ENCODE measurements around the gene COPG1. TPM values are rescaled to one million over a fixed set of nuclear protein-coding genes. Genes with fewer than 3 reads are reported as not detected.

Gene COPG1
- polyA plus RNA-seq, 3 donors: 59.9 to 94.5 (median 60.2) TPM

- Histone ChIP-seq H3K27me3 (ENCODE audit: control insufficient read depth in 2 of 2, insufficient read depth in 2 of 2, low read length in 2 of 2) (no peaks in the 10 kb centered on the region), H3K9ac (ENCODE audit: insufficient read depth, low read length, poor library complexity, severe bottlenecking) (no peak overlapping the region), H3K27ac (ENCODE audit: low read depth in 1 of 2, low read length in 2 of 2) (no peak overlapping the region), H2AFZ (ENCODE audit: insufficient read depth, low read depth, low read length, poor library complexity, severe bottlenecking) (no peak overlapping the region), H3K4me3 (replicated peaks in 1 of 3; ENCODE audit: low read depth in 2 of 3, low read length in 3 of 3) (no peak overlapping the region), H3K9me3 (replicated peaks in 1 of 2; ENCODE audit: control insufficient read depth in 1 of 2, insufficient read depth in 1 of 2, low read length in 2 of 2) (no peaks in the 10 kb centered on the region), H3K36me3 (replicated peaks in 1 of 2; ENCODE audit: control insufficient read depth in 1 of 2, insufficient read depth in 2 of 2, low read length in 2 of 2) (peaks cover 24 to 52% of the 10 kb centered on the region in 2 donors), H3K4me1 (ENCODE audit: control insufficient read depth in 1 of 2, insufficient read depth in 2 of 2, low read length in 2 of 2) (no peaks in the 10 kb centered on the region), H3K79me2 (ENCODE audit: insufficient read depth, low read length) (no peaks in the 10 kb centered on the region), H4K20me1 (ENCODE audit: insufficient read depth, low read length) (no peaks in the 10 kb centered on the region), H3K4me2 (replicated peaks; ENCODE audit: extremely low read depth, low read length, poor library complexity, severe bottlenecking) (no peak overlapping the region)
- no peaks in the 10 kb centered on the region for H3K4me1 Mint-ChIP-seq
- intact Hi-C loops (cut with micrococcal nuclease): no loop called here
- H3K27me3 Mint-ChIP-seq (ENCODE audit: low read depth in 3 of 3): no peaks in the 10 kb centered on the region
- peaks cover 59 to 72% of the 10 kb centered on the region in 2 donors for H3K36me3 Mint-ChIP-seq
- TF ChIP-seq CTCF (IDR thresholded peaks at IDR 0.05): no peak
- WGBS (ENCODE audit: insufficient coverage): 92% methylated on average over 2 of the region's 5 CpGs
- DNase-seq: no peak
- H3K9me3 Mint-ChIP-seq: no peaks in the 10 kb centered on the region
- no peak overlapping the region for H3K27ac Mint-ChIP-seq
- H3K4me3 Mint-ChIP-seq: no peak overlapping the region
Observed at GRCh38 chr3:129295286-129295685, 45.9 kb downstream of the COPG1 start.

- DNase-seq: peak in 2 of 3 donors; percentile 38
- TF ChIP-seq CTCF (IDR thresholded peaks at IDR 0.05): no peak
- Histone ChIP-seq H3K4me3 (replicated peaks in 1 of 3; ENCODE audit: low read depth in 2 of 3, low read length in 3 of 3) (no peak overlapping the region), H3K4me1 (ENCODE audit: control insufficient read depth in 1 of 2, insufficient read depth in 2 of 2, low read length in 2 of 2) (peaks cover 29 to 37% of the 10 kb centered on the region in 2 donors), H3K9ac (ENCODE audit: insufficient read depth, low read length, poor library complexity, severe bottlenecking) (no peak overlapping the region), H3K4me2 (replicated peaks; ENCODE audit: extremely low read depth, low read length, poor library complexity, severe bottlenecking) (no peak overlapping the region), H3K36me3 (replicated peaks in 1 of 2; ENCODE audit: control insufficient read depth in 1 of 2, insufficient read depth in 2 of 2, low read length in 2 of 2) (peaks cover 5 to 23% of the 10 kb centered on the region in 2 donors), H4K20me1 (ENCODE audit: insufficient read depth, low read length) (no peaks in the 10 kb centered on the region), H2AFZ (ENCODE audit: insufficient read depth, low read depth, low read length, poor library complexity, severe bottlenecking) (no peak overlapping the region), H3K9me3 (replicated peaks in 1 of 2; ENCODE audit: control insufficient read depth in 1 of 2, insufficient read depth in 1 of 2, low read length in 2 of 2) (no peaks in the 10 kb centered on the region), H3K27ac (ENCODE audit: low read depth in 1 of 2, low read length in 2 of 2) (peak overlapping the region in 1 of 2 donors; percentile 30), H3K27me3 (ENCODE audit: control insufficient read depth in 2 of 2, insufficient read depth in 2 of 2, low read length in 2 of 2) (no peaks in the 10 kb centered on the region), H3K79me2 (ENCODE audit: insufficient read depth, low read length) (no peaks in the 10 kb centered on the region)
- intact Hi-C loops (cut with micrococcal nuclease): no loop called here
- Mint-ChIP-seq H3K27ac (peak overlapping the region in 5 of 7 donors; percentile 3 to 78 (median 50)), H3K4me3 (peak overlapping the region; percentile 8 to 34), H3K27me3 (ENCODE audit: low read depth in 3 of 3) (peaks cover 0 to 4% (median 2%) of the 10 kb centered on the region in 3 donors), H3K36me3 (peaks cover 17 to 27% of the 10 kb centered on the region in 2 donors), H3K4me1 (peaks cover 37% of the 10 kb centered on the region), H3K9me3 (no peaks in the 10 kb centered on the region)
- WGBS (ENCODE audit: insufficient coverage): 18% methylated on average over 3 of the region's 3 CpGs
Observed at GRCh38 chr3:129304146-129304961, 54.9 kb downstream of the COPG1 start.
